CD4-positive, alpha-beta memory T cell (primary cell): ENCODE data around the gene RBM38. TPM values are rescaled to one million over a fixed set of nuclear protein-coding genes. Genes with fewer than 3 reads are reported as not detected.
A peak's percentile ranks its signal among the peaks of the same experiment; 100 is the strongest.

Experiments used
- CTCF ChIA-PET: fragments of 350-600 bp; sonication (Branson Sonifier 250); formaldehyde crosslinking; loops from one replicate; lab custom pipeline; 2021; ENCODE audit warnings: inconsistent platforms; ENCODE audit not compliant: partially characterized antibody; lab: Charles Lee
- POLR2A ChIA-PET: fragments of 350-600 bp; sonication (Branson Sonifier 250); formaldehyde crosslinking; loops from one replicate; lab custom pipeline; 2021; ENCODE audit not compliant: partially characterized antibody; lab: Charles Lee
- DNase-seq, 5 donors: peaks; one replicate each; pipeline versions ENCODE4 v3.0.0 to v3.0.0-alpha.2; 2020 to 2022; ENCODE audit warnings: mixed read lengths in 1 of 5
- H3K27ac ChIP-seq: one replicate; pipeline ENCODE4 v1.7.0; 2013; ENCODE audit warnings: low read depth, low read length
- H3K27me3 ChIP-seq: 2 replicates; pipeline ENCODE4 v1.7.0; 2013; ENCODE audit warnings: mild to moderate bottlenecking, low read length, moderate library complexity; ENCODE audit not compliant: insufficient read depth
- H3K36me3 ChIP-seq: 2 replicates; pipeline ENCODE4 v1.7.0; 2013; ENCODE audit warnings: mild to moderate bottlenecking, low read length, moderate library complexity; ENCODE audit not compliant: insufficient read depth
- H3K4me1 ChIP-seq: 2 replicates; pipeline ENCODE4 v1.7.0; 2013; ENCODE audit warnings: mild to moderate bottlenecking, low read length, moderate library complexity; ENCODE audit not compliant: insufficient read depth
- H3K4me3 ChIP-seq, 2 donors: one replicate each; pipeline ENCODE4 v1.7.0; 2013; ENCODE audit warnings: low read length in 2 of 2, mild to moderate bottlenecking in 1 of 2
- H3K9me3 ChIP-seq, 2 donors: one replicate each; pipeline ENCODE4 v1.7.0; 2013; ENCODE audit warnings: low read length in 2 of 2, control low read depth in 1 of 2; ENCODE audit not compliant: control insufficient read depth in 1 of 2
- H3K27ac Mint-ChIP-seq, 7 donors: one replicate each; pipeline ENCODE4 v1.8.0; 2020 to 2021; ENCODE audit warnings: mixed read lengths in 7 of 7, mild to moderate bottlenecking in 6 of 7, inconsistent platforms in 3 of 7, moderate library complexity in 3 of 7
- H3K27me3 Mint-ChIP-seq, 2 donors: one replicate each; pipeline ENCODE4 v1.8.0; 2020 to 2021; ENCODE audit warnings: mixed read lengths in 2 of 2
- H3K36me3 Mint-ChIP-seq, 2 donors: one replicate each; pipeline ENCODE4 v1.8.0; 2020 to 2021; ENCODE audit warnings: mixed read lengths in 2 of 2, inconsistent platforms in 1 of 2, mild to moderate bottlenecking in 1 of 2
- H3K4me1 Mint-ChIP-seq, 4 donors: one replicate each; pipeline ENCODE4 v1.8.0; 2020 to 2021; ENCODE audit warnings: mixed read lengths in 4 of 4, mild to moderate bottlenecking in 1 of 4
- H3K4me3 Mint-ChIP-seq, 8 donors: one replicate each; pipeline ENCODE4 v1.8.0; 2020 to 2021; ENCODE audit warnings: mixed read lengths in 8 of 8, mild to moderate bottlenecking in 7 of 8, moderate library complexity in 6 of 8, inconsistent platforms in 3 of 8
- H3K9me3 Mint-ChIP-seq, 8 donors: one replicate each; pipeline ENCODE4 v1.8.0; 2020 to 2021; ENCODE audit warnings: mixed read lengths in 8 of 8, mild to moderate bottlenecking in 5 of 8, inconsistent platforms in 3 of 8, moderate library complexity in 1 of 8
- intact Hi-C: fragments of 100-400 bp; cut with micrococcal nuclease; formaldehyde crosslinking; loops from one replicate; pipeline ENCODE4 v1.15.1; 2023
- polyA plus RNA-seq, 2 donors: library from polyadenylated mRNA; unstranded; fragments of 300-500 nt; fragmentation: Illumina TruSeq; gene quantifications; one replicate each; pipeline ENCODE4 v1.2.3, GENCODE V29; 2021
- total RNA-seq, 2 experiments: library from RNA; stranded (reverse); gene quantifications; one replicate each; pipeline ENCODE4 v1.2.3, GENCODE V29; 2021

Gene RBM38
- total and polyA plus RNA-seq, 4 experiments from 2014 or later, result 33.1 to 97.8 (median 77.8) TPM

GRCh38 chr20:57407541-57407956 lies 16.4 kb downstream of the RBM38 start:
- H3K27ac Mint-ChIP-seq, result peak overlapping the region in 5 of 7 donors; percentile 30 to 89 (median 85)
- peaks cover 0 to 7% (median 0%) of the 10 kb centered on the region in 8 donors for H3K9me3 Mint-ChIP-seq
- H3K9me3 ChIP-seq, result no peaks in the 10 kb centered on the region
- H3K36me3 ChIP-seq, result peaks cover 71% of the 10 kb centered on the region
- intact Hi-C loops, result no loop called here
- H3K4me1 ChIP-seq, result peaks cover 43% of the 10 kb centered on the region
- peak overlapping the region in 2 of 8 donors; percentile 20 to 47 for H3K4me3 Mint-ChIP-seq
- H3K4me3 ChIP-seq, result no peak overlapping the region
- H3K4me1 Mint-ChIP-seq, result peaks cover 8 to 37% (median 27%) of the 10 kb centered on the region in 4 donors
- ChIA-PET CTCF (no interaction called here), POLR2A (interaction anchor here (1.1 to 5.4 kb wide), 2 partner anchors 9 to 28 kb away, joined by 3 to 26 read pairs; no protein-coding TSS in a partner anchor)
- peaks cover 27 to 65% of the 10 kb centered on the region in 2 donors for H3K36me3 Mint-ChIP-seq
- no peaks in the 10 kb centered on the region for H3K27me3 ChIP-seq
- DNase-seq, result no peak
- no peak overlapping the region for H3K27ac ChIP-seq
- H3K27me3 Mint-ChIP-seq, result no peaks in the 10 kb centered on the region

- H3K9me3 Mint-ChIP-seq, result peaks cover 0 to 6% (median 0%) of the 10 kb centered on the region in 8 donors
- peak overlapping the region in 5 of 7 donors; percentile 25 to 89 (median 85) for H3K27ac Mint-ChIP-seq
- peaks cover 9 to 32% (median 22%) of the 10 kb centered on the region in 4 donors for H3K4me1 Mint-ChIP-seq
- no peak overlapping the region for H3K27ac ChIP-seq
- no peaks in the 10 kb centered on the region for H3K9me3 ChIP-seq
- peaks cover 21 to 60% of the 10 kb centered on the region in 2 donors for H3K36me3 Mint-ChIP-seq
- POLR2A ChIA-PET, result interaction anchor here (1.1 to 5.4 kb wide), 3 partner anchors 9 to 27 kb away, joined by 3 to 26 read pairs (median 11); no protein-coding TSS in a partner anchor
- H3K4me3 Mint-ChIP-seq, result no peak overlapping the region
- H3K27me3 Mint-ChIP-seq, result no peaks in the 10 kb centered on the region
- peaks cover 42% of the 10 kb centered on the region for H3K4me1 ChIP-seq
- H3K4me3 ChIP-seq, result no peak overlapping the region
- CTCF ChIA-PET, result interaction anchor here (1.5 kb wide), 1 partner anchor 8 kb away, joined by 3 read pairs; no protein-coding TSS in a partner anchor
- peaks cover 65% of the 10 kb centered on the region for H3K36me3 ChIP-seq
- no peak for DNase-seq
- no peaks in the 10 kb centered on the region for H3K27me3 ChIP-seq
- intact Hi-C loops, result no loop called here
Measured at GRCh38 chr20:57408131-57408530, 16.9 kb downstream of the RBM38 start.

GRCh38 chr20:57408536-57409233 lies 17.5 kb downstream of the RBM38 start:
- Histone ChIP-seq H3K36me3 (peaks cover 61% of the 10 kb centered on the region), H3K9me3 (no peaks in the 10 kb centered on the region), H3K27me3 (no peaks in the 10 kb centered on the region), H3K4me1 (peaks cover 36% of the 10 kb centered on the region), H3K27ac (no peak overlapping the region), H3K4me3 (no peak overlapping the region)
- Mint-ChIP-seq H3K27me3 (no peaks in the 10 kb centered on the region), H3K9me3 (peaks cover 0 to 6% (median 0%) of the 10 kb centered on the region in 8 donors), H3K4me1 (peaks cover 9 to 28% (median 19%) of the 10 kb centered on the region in 4 donors), H3K4me3 (no peak overlapping the region), H3K36me3 (peaks cover 17 to 55% of the 10 kb centered on the region in 2 donors), H3K27ac (peak overlapping the region in 2 of 7 donors; percentile 29 to 85)
- DNase-seq, result no peak
- intact Hi-C loops, result no loop called here
- POLR2A ChIA-PET, result interaction anchor here (0.8 to 5.4 kb wide), 4 partner anchors 10 to 25 kb away, joined by 3 to 26 read pairs (median 7); partner anchors contain the start of gene RBM38
- CTCF ChIA-PET, result interaction anchor here (1.1 to 1.5 kb wide), 3 partner anchors 9 to 25 kb away, joined by 3 to 4 read pairs (median 3); no protein-coding TSS in a partner anchor

GRCh38 chr20:57409316-57409671 lies 18.1 kb downstream of the RBM38 start:
- Mint-ChIP-seq H3K9me3 (peaks cover 0 to 6% (median 0%) of the 10 kb centered on the region in 8 donors), H3K27me3 (no peaks in the 10 kb centered on the region), H3K27ac (peak overlapping the region in 2 of 7 donors; percentile 84 to 85), H3K4me1 (peaks cover 9 to 22% (median 16%) of the 10 kb centered on the region in 4 donors), H3K4me3 (no peak overlapping the region), H3K36me3 (peaks cover 14 to 50% of the 10 kb centered on the region in 2 donors)
- CTCF ChIA-PET, result interaction anchor here (1.1 to 1.5 kb wide), 3 partner anchors 9 to 26 kb away, joined by 3 to 4 read pairs (median 3); no protein-coding TSS in a partner anchor
- intact Hi-C loops, result no loop called here
- Histone ChIP-seq H3K4me3 (no peak overlapping the region), H3K27me3 (no peaks in the 10 kb centered on the region), H3K27ac (no peak overlapping the region), H3K9me3 (no peaks in the 10 kb centered on the region), H3K36me3 (peaks cover 55% of the 10 kb centered on the region), H3K4me1 (peaks cover 30% of the 10 kb centered on the region)
- POLR2A ChIA-PET, result interaction anchor here (0.8 to 5.4 kb wide), 4 partner anchors 11 to 24 kb away, joined by 3 to 26 read pairs (median 7); partner anchors contain the start of gene RBM38
- DNase-seq, result no peak

GRCh38 chr20:57409672-57410397 lies 18.6 kb downstream of the RBM38 start:
- Mint-ChIP-seq H3K27ac (peak overlapping the region in 5 of 7 donors; percentile 29 to 90 (median 84)), H3K9me3 (peaks cover 0 to 6% (median 0%) of the 10 kb centered on the region in 8 donors), H3K4me1 (peaks cover 9 to 22% (median 16%) of the 10 kb centered on the region in 4 donors), H3K4me3 (peak overlapping the region in 1 of 8 donors; percentile 39), H3K27me3 (no peaks in the 10 kb centered on the region), H3K36me3 (peaks cover 14 to 50% of the 10 kb centered on the region in 2 donors)
- Histone ChIP-seq H3K27me3 (no peaks in the 10 kb centered on the region), H3K9me3 (no peaks in the 10 kb centered on the region), H3K4me3 (no peak overlapping the region), H3K27ac (no peak overlapping the region), H3K4me1 (peaks cover 25% of the 10 kb centered on the region), H3K36me3 (peaks cover 50% of the 10 kb centered on the region)
- intact Hi-C loops, result no loop called here
- POLR2A ChIA-PET, result interaction anchor here (0.6 to 5.4 kb wide), 6 partner anchors 8 to 24 kb away, joined by 3 to 26 read pairs (median 3); partner anchors contain the start of gene RBM38
- CTCF ChIA-PET, result interaction anchor here (1.1 to 1.5 kb wide), 3 partner anchors 10 to 26 kb away, joined by 3 to 4 read pairs (median 3); no protein-coding TSS in a partner anchor
- DNase-seq, result peak in 1 of 5 donors; percentile 27

- POLR2A ChIA-PET, result interaction anchor here (0.6 to 5.4 kb wide), 4 partner anchors 8 to 20 kb away, joined by 3 to 26 read pairs (median 7); partner anchors contain the start of gene RBM38
- Histone ChIP-seq H3K27ac (no peak overlapping the region), H3K36me3 (peaks cover 44% of the 10 kb centered on the region), H3K9me3 (no peaks in the 10 kb centered on the region), H3K27me3 (no peaks in the 10 kb centered on the region), H3K4me3 (no peak overlapping the region), H3K4me1 (peaks cover 19% of the 10 kb centered on the region)
- no peaks in the 10 kb centered on the region for H3K27me3 Mint-ChIP-seq
- peaks cover 11 to 46% of the 10 kb centered on the region in 2 donors for H3K36me3 Mint-ChIP-seq
- peaks cover 0 to 6% (median 0%) of the 10 kb centered on the region in 8 donors for H3K9me3 Mint-ChIP-seq
- DNase-seq, result peak in 1 of 5 donors; percentile 33
- intact Hi-C loops, result no loop called here
- peaks cover 8 to 22% (median 15%) of the 10 kb centered on the region in 4 donors for H3K4me1 Mint-ChIP-seq
- no peak overlapping the region for H3K4me3 Mint-ChIP-seq
- CTCF ChIA-PET, result no interaction called here
- peak overlapping the region in 4 of 7 donors; percentile 20 to 86 (median 36) for H3K27ac Mint-ChIP-seq
Measured at GRCh38 chr20:57410398-57410920, 19.3 kb downstream of the RBM38 start.
